GM20431 (cell line): ENCODE data around the gene NCAPD2.
"Not testable (repeated sequence)": the region's sequence is repeated elsewhere in the genome, so short reads cannot be mapped to it uniquely, and the experiment has no call there.

ENCODE experiments used
- in situ Hi-C: fragments of 300-500 bp; cut with MseI, MboI; formaldehyde crosslinking; loops from one replicate; pipeline ENCODE4 v1.15.0; 2020; ENCODE audit warnings: low sequenced_read_pairs; ENCODE audit not compliant: unreplicated experiment

The NCAPD2 gene

DNA sequence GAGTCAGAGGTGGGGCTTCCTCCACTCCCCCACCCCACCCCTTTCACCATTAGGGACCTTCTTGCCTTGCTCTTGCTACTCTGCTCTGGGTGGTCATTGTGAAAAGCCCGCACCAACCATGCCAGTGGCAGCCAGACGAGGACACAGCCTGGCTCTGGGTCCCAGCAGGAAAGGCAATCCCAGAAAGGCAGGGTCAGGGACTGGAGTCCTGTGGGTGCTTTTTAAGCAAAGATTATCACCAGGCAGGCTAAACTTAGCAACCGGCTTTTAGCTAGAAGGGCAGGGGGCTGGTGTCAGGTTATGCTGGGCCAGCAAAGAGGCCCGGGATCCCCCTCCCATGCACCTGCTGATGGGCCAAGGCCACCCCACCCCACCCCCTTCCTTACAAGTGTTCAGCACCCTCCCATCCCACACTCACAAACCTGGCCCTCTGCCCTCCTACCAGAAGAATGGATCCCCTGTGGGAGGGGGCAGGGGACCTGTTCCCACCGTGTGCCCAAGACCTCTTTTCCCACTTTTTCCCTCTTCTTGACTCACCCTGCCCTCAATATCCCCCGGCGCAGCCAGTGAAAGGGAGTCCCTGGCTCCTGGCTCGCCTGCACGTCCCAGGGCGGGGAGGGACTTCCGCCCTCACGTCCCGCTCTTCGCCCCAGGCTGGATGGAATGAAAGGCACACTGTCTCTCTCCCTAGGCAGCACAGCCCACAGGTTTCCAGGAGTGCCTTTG lies 39.2 kb downstream of the NCAPD2 start:
- in situ Hi-C loops, result no loop called here

DNA sequence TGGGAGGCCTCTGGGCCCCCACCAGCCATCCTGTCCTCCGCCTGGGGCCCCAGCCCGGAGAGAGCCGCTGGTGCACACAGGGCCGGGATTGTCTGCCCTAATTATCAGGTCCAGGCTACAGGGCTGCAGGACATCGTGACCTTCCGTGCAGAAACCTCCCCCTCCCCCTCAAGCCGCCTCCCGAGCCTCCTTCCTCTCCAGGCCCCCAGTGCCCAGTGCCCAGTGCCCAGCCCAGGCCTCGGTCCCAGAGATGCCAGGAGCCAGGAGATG lies 39.7 kb downstream of the NCAPD2 start:
- in situ Hi-C loops, result no loop called here

DNA sequence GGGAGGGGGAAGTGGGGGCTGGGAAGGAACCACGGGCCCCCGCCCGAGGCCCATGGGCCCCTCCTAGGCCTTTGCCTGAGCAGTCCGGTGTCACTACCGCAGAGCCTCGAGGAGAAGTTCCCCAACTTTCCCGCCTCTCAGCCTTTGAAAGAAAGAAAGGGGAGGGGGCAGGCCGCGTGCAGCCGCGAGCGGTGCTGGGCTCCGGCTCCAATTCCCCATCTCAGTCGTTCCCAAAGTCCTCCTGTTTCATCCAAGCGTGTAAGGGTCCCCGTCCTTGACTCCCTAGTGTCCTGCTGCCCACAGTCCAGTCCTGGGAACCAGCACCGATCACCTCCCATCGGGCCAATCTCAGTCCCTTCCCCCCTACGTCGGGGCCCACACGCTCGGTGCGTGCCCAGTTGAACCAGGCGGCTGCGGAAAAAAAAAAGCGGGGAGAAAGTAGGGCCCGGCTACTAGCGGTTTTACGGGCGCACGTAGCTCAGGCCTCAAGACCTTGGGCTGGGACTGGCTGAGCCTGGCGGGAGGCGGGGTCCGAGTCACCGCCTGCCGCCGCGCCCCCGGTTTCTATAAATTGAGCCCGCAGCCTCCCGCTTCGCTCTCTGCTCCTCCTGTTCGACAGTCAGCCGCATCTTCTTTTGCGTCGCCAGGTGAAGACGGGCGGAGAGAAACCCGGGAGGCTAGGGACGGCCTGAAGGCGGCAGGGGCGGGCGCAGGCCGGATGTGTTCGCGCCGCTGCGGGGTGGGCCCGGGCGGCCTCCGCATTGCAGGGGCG lies 40.2 kb downstream of the NCAPD2 start, which contains the start of gene GAPDH:
Gene GAPDH, plus strand, starts transcription at position 595 of the 772 bp plus-strand sequence. CDS start 316 bp downstream, outside the sequence.
- in situ Hi-C loops, result no loop called here

DNA sequence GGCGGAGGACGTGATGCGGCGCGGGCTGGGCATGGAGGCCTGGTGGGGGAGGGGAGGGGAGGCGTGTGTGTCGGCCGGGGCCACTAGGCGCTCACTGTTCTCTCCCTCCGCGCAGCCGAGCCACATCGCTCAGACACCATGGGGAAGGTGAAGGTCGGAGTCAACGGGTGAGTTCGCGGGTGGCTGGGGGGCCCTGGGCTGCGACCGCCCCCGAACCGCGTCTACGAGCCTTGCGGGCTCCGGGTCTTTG lies 40.7 kb downstream of the NCAPD2 start:
- in situ Hi-C loops, result no loop called here

DNA sequence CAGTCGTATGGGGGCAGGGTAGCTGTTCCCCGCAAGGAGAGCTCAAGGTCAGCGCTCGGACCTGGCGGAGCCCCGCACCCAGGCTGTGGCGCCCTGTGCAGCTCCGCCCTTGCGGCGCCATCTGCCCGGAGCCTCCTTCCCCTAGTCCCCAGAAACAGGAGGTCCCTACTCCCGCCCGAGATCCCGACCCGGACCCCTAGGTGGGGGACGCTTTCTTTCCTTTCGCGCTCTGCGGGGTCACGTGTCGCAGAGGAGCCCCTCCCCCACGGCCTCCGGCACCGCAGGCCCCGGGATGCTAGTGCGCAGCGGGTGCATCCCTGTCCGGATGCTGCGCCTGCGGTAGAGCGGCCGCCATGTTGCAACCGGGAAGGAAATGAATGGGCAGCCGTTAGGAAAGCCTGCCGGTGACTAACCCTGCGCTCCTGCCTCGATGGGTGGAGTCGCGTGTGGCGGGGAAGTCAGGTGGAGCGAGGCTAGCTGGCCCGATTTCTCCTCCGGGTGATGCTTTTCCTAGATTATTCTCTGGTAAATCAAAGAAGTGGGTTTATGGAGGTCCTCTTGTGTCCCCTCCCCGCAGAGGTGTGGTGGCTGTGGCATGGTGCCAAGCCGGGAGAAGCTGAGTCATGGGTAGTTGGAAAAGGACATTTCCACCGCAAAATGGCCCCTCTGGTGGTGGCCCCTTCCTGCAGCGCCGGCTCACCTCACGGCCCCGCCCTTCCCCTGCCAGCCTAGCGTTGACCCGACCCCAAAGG lies 41.2 kb downstream of the NCAPD2 start:
- in situ Hi-C loops, result no loop called here

DNA sequence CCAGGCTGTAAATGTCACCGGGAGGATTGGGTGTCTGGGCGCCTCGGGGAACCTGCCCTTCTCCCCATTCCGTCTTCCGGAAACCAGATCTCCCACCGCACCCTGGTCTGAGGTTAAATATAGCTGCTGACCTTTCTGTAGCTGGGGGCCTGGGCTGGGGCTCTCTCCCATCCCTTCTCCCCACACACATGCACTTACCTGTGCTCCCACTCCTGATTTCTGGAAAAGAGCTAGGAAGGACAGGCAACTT lies 41.7 kb downstream of the NCAPD2 start:
- in situ Hi-C loops, result no loop called here

DNA sequence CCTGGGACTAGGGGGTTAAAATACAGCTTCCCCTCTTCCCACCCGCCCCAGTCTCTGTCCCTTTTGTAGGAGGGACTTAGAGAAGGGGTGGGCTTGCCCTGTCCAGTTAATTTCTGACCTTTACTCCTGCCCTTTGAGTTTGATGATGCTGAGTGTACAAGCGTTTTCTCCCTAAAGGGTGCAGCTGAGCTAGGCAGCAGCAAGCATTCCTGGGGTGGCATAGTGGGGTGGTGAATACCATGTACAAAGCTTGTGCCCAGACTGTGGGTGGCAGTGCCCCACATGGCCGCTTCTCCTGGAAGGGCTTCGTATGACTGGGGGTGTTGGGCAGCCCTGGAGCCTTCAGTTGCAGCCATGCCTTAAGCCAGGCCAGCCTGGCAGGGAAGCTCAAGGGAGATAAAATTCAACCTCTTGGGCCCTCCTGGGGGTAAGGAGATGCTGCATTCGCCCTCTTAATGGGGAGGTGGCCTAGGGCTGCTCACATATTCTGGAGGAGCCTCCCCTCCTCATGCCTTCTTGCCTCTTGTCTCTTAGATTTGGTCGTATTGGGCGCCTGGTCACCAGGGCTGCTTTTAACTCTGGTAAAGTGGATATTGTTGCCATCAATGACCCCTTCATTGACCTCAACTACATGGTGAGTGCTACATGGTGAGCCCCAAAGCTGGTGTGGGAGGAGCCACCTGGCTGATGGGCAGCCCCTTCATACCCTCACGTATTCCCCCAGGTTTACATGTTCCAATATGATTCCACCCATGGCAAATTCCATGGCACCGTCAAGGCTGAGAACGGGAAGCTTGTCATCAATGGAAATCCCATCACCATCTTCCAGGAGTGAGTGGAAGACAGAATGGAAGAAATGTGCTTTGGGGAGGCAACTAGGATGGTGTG lies 42.3 kb downstream of the NCAPD2 start:
- in situ Hi-C loops, result no loop called here

DNA sequence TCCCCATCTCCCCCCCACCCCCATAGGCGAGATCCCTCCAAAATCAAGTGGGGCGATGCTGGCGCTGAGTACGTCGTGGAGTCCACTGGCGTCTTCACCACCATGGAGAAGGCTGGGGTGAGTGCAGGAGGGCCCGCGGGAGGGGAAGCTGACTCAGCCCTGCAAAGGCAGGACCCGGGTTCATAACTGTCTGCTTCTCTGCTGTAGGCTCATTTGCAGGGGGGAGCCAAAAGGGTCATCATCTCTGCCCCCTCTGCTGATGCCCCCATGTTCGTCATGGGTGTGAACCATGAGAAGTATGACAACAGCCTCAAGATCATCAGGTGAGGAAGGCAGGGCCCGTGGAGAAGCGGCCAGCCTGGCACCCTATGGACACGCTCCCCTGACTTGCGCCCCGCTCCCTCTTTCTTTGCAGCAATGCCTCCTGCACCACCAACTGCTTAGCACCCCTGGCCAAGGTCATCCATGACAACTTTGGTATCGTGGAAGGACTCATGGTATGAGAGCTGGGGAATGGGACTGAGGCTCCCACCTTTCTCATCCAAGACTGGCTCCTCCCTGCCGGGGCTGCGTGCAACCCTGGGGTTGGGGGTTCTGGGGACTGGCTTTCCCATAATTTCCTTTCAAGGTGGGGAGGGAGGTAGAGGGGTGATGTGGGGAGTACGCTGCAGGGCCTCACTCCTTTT lies 43.1 kb downstream of the NCAPD2 start:
- in situ Hi-C loops, result no loop called here

DNA sequence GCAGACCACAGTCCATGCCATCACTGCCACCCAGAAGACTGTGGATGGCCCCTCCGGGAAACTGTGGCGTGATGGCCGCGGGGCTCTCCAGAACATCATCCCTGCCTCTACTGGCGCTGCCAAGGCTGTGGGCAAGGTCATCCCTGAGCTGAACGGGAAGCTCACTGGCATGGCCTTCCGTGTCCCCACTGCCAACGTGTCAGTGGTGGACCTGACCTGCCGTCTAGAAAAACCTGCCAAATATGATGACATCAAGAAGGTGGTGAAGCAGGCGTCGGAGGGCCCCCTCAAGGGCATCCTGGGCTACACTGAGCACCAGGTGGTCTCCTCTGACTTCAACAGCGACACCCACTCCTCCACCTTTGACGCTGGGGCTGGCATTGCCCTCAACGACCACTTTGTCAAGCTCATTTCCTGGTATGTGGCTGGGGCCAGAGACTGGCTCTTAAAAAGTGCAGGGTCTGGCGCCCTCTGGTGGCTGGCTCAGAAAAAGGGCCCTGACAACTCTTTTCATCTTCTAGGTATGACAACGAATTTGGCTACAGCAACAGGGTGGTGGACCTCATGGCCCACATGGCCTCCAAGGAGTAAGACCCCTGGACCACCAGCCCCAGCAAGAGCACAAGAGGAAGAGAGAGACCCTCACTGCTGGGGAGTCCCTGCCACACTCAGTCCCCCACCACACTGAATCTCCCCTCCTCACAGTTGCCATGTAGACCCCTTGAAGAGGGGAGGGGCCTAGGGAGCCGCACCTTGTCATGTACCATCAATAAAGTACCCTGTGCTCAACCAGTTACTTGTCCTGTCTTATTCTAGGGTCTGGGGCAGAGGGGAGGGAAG lies 43.9 kb downstream of the NCAPD2 start:
- in situ Hi-C loops, result not testable (repeated sequence)

DNA sequence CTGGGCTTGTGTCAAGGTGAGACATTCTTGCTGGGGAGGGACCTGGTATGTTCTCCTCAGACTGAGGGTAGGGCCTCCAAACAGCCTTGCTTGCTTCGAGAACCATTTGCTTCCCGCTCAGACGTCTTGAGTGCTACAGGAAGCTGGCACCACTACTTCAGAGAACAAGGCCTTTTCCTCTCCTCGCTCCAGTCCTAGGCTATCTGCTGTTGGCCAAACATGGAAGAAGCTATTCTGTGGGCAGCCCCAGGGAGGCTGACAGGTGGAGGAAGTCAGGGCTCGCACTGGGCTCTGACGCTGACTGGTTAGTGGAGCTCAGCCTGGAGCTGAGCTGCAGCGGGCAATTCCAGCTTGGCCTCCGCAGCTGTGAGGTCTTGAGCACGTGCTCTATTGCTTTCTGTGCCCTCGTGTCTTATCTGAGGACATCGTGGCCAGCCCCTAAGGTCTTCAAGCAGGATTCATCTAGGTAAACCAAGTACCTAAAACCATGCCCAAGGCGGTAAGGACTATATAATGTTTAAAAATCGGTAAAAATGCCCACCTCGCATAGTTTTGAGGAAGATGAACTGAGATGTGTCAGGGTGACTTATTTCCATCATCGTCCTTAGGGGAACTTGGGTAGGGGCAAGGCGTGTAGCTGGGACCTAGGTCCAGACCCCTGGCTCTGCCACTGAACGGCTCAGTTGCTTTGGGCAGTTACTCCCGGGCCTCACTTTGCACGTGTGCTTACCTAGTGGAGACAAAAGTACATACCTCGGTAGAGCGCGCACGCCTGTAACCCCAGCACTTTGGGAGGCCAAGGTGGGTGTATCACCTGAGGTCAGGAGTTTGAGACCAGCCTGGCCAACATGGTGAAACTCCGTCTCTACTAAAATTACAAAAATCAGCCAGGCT lies 44.8 kb downstream of the NCAPD2 start:
- in situ Hi-C loops, result no loop called here

DNA sequence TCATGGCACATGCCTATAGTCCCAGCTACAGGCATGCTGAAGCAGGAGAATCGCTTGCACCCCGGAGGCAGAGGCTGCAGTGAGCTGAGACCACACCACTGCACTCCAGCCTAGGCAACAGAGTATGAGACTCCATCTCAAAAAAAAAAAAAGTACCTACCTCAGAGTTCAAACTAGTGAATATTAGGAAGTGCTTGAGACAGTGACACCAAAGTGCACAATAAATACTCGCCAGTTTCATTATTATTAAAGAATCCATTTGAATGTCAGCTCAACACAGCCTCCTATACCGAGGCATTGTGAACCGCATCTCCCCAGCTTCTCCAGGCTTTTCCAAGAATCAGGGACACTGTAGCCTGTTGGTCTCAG lies 45.4 kb downstream of the NCAPD2 start:
- in situ Hi-C loops, result no loop called here

DNA sequence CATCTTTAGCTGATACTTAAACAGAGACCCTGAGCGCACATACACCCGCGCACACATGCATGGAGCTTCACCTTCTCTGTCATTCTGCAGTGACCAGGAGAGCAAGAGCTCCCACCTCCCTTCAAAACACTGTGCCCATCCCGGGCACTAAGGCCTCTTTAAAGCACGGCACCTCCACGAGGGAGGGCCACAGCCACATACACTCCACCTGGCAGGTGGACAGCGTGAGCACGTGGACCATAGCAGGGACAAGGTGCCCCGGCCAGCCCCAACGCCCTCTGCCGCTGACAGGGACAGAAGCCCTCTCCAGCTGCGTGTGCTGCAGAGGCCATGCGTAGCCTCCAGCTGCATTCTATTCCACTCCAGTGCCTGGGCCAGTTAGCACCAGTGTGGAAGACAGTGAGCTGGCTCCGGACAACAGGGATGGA lies 45.8 kb downstream of the NCAPD2 start:
- in situ Hi-C loops, result no loop called here

DNA sequence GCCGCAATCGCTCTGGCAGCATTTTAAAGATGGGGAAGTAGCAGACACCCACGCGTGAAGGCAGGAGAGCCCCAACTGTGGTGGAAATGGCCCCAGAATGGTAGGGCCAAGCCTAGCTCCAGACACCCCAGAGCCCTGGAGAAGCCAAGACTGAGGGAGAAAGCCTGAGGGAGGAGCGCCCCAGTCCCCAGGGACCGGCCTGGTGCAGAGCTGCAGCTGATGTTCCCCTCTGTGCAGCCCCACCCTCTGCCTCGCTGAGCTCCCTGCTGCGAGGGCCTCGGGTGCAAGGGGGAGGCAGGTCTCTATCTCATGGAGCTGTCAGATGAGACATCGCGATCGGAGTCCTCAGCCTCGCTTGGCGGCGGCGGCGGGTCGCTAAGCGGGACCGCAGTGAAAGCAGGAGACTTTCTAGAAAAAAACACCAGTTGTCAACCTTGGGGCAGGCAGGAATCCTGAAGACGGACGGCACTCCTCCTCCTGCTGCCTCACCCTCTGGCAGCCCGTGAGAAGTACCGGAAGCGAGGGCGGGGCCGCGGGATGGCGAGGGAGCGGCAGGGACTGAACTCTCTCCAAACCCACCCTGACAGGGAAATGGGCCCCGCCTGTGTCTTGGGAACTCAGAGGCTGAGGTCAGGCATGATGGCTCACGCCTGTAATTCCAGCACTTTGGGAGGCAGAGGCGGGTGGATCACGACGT lies 46.4 kb downstream of the NCAPD2 start:
- in situ Hi-C loops, result no loop called here

DNA sequence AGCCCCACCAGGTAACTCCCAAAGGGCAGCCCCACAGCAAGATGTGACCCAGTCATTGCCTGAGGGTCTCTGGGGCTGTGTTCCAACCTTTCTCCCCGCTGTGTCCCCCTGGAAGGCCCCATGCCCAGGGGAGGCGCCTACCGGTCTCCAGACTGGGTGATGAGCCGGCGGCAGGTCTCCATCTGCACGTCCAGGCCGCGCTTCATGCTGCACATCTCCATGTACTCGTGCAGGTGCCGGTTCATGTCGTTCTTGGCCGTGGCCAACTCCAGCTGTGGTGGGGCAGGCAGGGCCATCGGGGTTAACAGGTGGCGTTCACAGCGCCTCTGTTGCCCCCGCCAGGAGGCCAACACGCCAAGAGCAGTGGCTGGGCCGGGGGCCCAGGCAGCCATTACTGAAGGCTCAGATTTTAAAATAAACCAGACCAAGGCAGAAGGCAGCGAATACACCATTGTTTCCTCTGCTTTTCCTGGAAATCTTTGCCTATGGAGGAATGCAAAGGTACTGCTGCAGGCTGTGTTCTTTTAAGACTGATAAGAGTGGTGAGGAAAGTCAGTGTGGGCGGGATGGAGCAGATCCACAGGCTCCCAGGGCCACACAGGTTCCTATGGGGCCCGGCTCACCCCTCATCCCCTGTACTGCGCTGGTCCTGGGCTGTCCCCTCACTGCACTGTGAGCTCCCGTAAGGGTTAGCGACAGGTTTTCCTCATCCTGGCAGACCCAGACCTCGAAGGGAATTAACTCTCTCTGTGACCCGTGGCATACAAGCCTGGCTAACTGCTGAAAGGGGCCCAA lies 47.7 kb downstream of the NCAPD2 start:
- in situ Hi-C loops, result no loop called here

DNA sequence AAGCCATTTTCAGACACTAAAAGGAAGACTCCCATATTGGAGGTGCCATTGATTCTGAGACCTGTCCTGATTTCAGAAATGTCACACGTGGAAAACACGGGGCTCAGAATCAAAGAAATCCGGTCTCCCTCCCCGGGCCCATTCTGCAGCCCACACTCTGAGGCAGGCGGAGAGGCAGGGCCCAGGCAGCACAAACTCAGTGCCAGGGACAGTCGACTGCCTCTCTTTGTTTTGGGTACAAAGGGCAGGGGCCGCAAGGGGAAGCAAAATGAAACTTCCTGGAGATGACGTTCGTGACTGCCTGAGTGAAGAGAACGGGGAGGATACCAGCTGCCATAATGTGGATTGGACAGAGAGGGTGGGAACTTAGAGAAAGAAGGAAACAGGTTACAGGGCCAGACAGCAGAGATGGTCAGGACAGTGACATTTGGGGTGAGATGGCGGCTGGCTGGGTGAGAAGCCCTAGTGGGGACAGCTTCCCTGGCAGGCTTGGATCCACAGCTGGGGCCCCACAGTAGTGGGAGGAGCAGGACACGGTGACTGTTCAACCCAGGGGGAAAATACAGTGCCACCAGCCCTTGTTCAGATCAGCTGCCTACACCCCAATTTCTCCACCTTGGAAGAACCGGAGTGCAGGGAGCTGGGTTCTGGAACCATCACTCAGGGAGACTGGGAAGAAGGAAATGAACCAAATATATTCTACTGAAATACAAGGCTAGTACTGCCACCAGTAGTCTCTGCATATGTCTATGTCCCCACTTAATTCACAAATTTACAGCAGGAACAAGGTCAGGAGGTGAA lies 48.5 kb downstream of the NCAPD2 start:
- in situ Hi-C loops, result no loop called here

DNA sequence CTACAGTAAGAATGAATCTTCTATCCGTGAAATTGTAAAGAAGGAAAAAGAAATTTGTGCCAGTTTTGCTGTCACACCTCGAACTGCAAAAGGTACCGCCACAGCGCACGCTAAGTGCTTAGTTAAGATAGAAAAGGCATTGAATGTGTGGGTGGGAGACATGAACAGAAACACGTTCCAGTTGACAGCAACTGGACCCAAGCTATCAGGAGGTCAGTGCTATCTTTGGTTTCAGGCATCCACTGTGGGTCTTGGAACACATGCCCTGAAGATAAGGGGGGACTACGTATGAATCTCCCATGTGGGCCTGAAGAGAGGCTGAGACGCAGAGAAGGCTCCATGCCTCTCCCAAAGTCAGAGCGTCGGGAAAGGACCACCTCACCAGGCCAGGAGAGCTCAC lies 52.1 kb downstream of the NCAPD2 start:
- in situ Hi-C loops, result no loop called here
